ENCODE results near the gene ERBIN. TPM values are rescaled to one million over a fixed set of nuclear protein-coding genes. Genes with fewer than 3 reads are reported as not detected.

Gene ERBIN
- total RNA-seq, 1 experiment from 2014 or later = 98.4 TPM

GRCh38 chr5:65928322-65928752 lies 2.0 kb downstream of the ERBIN start:
- Mint-ChIP-seq H3K27me3 (ENCODE audit: unreplicated experiment) (no peaks in the 10 kb centered on the region), H3K27ac (ENCODE audit: unreplicated experiment) (peak overlapping the region; percentile 93), H3K4me3 (ENCODE audit: low read depth, unreplicated experiment) (peak overlapping the region; percentile 94), H3K4me1 (ENCODE audit: low read depth, unreplicated experiment) (peaks cover 47% of the 10 kb centered on the region), H3K9me3 (ENCODE audit: low read depth, unreplicated experiment) (no peaks in the 10 kb centered on the region), H3K36me3 (ENCODE audit: insufficient read depth, unreplicated experiment) (peaks cover 72% of the 10 kb centered on the region)
- no TSS peak for BruUV-seq (replicated peaks)
- CTCF ChIA-PET = no interaction called here
- intact Hi-C loops (cut with micrococcal nuclease; ENCODE audit: unreplicated experiment) = loop anchor here (5.0 to 10.0 kb wide), 2 partner anchors 186 to 216 kb away; partner anchors contain the start of gene SREK1
- TF ChIP-seq CTCF (IDR thresholded peaks at IDR 0.05; ENCODE audit: unreplicated experiment) = no peak
- no peak for DNase-seq

GRCh38 chr5:65928860-65929259 lies 2.5 kb downstream of the ERBIN start:
- no peak for DNase-seq
- TF ChIP-seq CTCF (IDR thresholded peaks at IDR 0.05; ENCODE audit: unreplicated experiment) = no peak
- intact Hi-C loops (cut with micrococcal nuclease; ENCODE audit: unreplicated experiment) = loop anchor here (5.0 to 10.0 kb wide), 2 partner anchors 187 to 216 kb away; partner anchors contain the start of gene SREK1
- Mint-ChIP-seq H3K27ac (ENCODE audit: unreplicated experiment) (peak overlapping the region; percentile 93), H3K9me3 (ENCODE audit: low read depth, unreplicated experiment) (no peaks in the 10 kb centered on the region), H3K4me3 (ENCODE audit: low read depth, unreplicated experiment) (peak overlapping the region; percentile 94), H3K4me1 (ENCODE audit: low read depth, unreplicated experiment) (peaks cover 45% of the 10 kb centered on the region), H3K27me3 (ENCODE audit: unreplicated experiment) (no peaks in the 10 kb centered on the region), H3K36me3 (ENCODE audit: insufficient read depth, unreplicated experiment) (peaks cover 73% of the 10 kb centered on the region)
- no TSS peak for BruUV-seq (replicated peaks)
- CTCF ChIA-PET = no interaction called here

GRCh38 chr5:65932676-65933075 lies 6.3 kb downstream of the ERBIN start:
- Mint-ChIP-seq H3K4me1 (ENCODE audit: low read depth, unreplicated experiment) (peaks cover 56% of the 10 kb centered on the region), H3K4me3 (ENCODE audit: low read depth, unreplicated experiment) (peak overlapping the region; percentile 9), H3K27me3 (ENCODE audit: unreplicated experiment) (no peaks in the 10 kb centered on the region), H3K9me3 (ENCODE audit: low read depth, unreplicated experiment) (no peaks in the 10 kb centered on the region), H3K27ac (ENCODE audit: unreplicated experiment) (no peak overlapping the region), H3K36me3 (ENCODE audit: insufficient read depth, unreplicated experiment) (peaks cover 41% of the 10 kb centered on the region)
- intact Hi-C loops (cut with micrococcal nuclease; ENCODE audit: unreplicated experiment) = no loop called here
- no peak for DNase-seq
- BruUV-seq (replicated peaks) = no TSS peak
- no peak for TF ChIP-seq CTCF (IDR thresholded peaks at IDR 0.05; ENCODE audit: unreplicated experiment)
- CTCF ChIA-PET = no interaction called here

GRCh38 chr5:65933295-65933694 lies 6.9 kb downstream of the ERBIN start:
- CTCF ChIA-PET = no interaction called here
- TF ChIP-seq CTCF (IDR thresholded peaks at IDR 0.05; ENCODE audit: unreplicated experiment) = no peak
- H3K27ac Mint-ChIP-seq (ENCODE audit: unreplicated experiment) = no peak overlapping the region

More at GRCh38 chr5:65933295-65933694, 6.9 kb downstream of the ERBIN start:
- peaks cover 56% of the 10 kb centered on the region for H3K4me1 Mint-ChIP-seq (ENCODE audit: low read depth, unreplicated experiment)
- intact Hi-C loops (cut with micrococcal nuclease; ENCODE audit: unreplicated experiment) = no loop called here
- peak overlapping the region; percentile 9 for H3K4me3 Mint-ChIP-seq (ENCODE audit: low read depth, unreplicated experiment)
- no TSS peak for BruUV-seq (replicated peaks)
- peaks cover 35% of the 10 kb centered on the region for H3K36me3 Mint-ChIP-seq (ENCODE audit: insufficient read depth, unreplicated experiment)
- no peaks in the 10 kb centered on the region for H3K27me3 Mint-ChIP-seq (ENCODE audit: unreplicated experiment)
- no peak for DNase-seq
- no peaks in the 10 kb centered on the region for H3K9me3 Mint-ChIP-seq (ENCODE audit: low read depth, unreplicated experiment)
